HG02588 (cell line): ENCODE data around the gene CFAP58.

Experiments used
- ATAC-seq: cut with Tn5 transposase; IDR thresholded peaks from one replicate; pipeline ENCODE4 v1.9.1; 2021; ENCODE audit warnings: mild to moderate bottlenecking, moderate library complexity; ENCODE audit not compliant: unreplicated experiment

CFAP58 gene

GRCh38 chr10:104333728-104334373, 19.8 kb upstream of the CFAP58 start:
- ATAC-seq, result no peak

GRCh38 chr10:104334561-104334960, 19.1 kb upstream of the CFAP58 start:
- ATAC-seq, result no peak

- no peak for ATAC-seq
Measured at GRCh38 chr10:104334965-104335650, 18.5 kb upstream of the CFAP58 start.

GRCh38 chr10:104336821-104337467, 16.7 kb upstream of the CFAP58 start:
- peak; percentile 34 for ATAC-seq

GRCh38 chr10:104337521-104337984, 16.1 kb upstream of the CFAP58 start:
- peak; percentile 36 for ATAC-seq

GRCh38 chr10:104337985-104338735, 15.5 kb upstream of the CFAP58 start, which contains the start of gene ITPRIP:
ITPRIP (minus strand) TSS chr10:104338465; CDS start chr10:104316051, 22,414 bp downstream.
- ATAC-seq, result peak; percentile 72

- no peak for ATAC-seq
Measured at GRCh38 chr10:104339469-104340110, 14.0 kb upstream of the CFAP58 start.

- no peak for ATAC-seq
Measured at GRCh38 chr10:104340111-104340526, 13.5 kb upstream of the CFAP58 start.

GRCh38 chr10:104340641-104341040, 13.0 kb upstream of the CFAP58 start:
- no peak for ATAC-seq

- ATAC-seq, result no peak
Measured at GRCh38 chr10:104342941-104343411, 10.7 kb upstream of the CFAP58 start.

- ATAC-seq, result no peak
Measured at GRCh38 chr10:104344219-104344618, 9.4 kb upstream of the CFAP58 start.

GRCh38 chr10:104345515-104345914, 8.1 kb upstream of the CFAP58 start:
- no peak for ATAC-seq

- no peak for ATAC-seq
Measured at GRCh38 chr10:104345941-104346340, 7.7 kb upstream of the CFAP58 start.

GRCh38 chr10:104347295-104348045, 6.2 kb upstream of the CFAP58 start:
- no peak for ATAC-seq

GRCh38 chr10:104348601-104349000, 5.0 kb upstream of the CFAP58 start:
- no peak for ATAC-seq

GRCh38 chr10:104349623-104350126, 4.0 kb upstream of the CFAP58 start:
- ATAC-seq, result peak; percentile 44

- ATAC-seq, result peak; percentile 38
Measured at GRCh38 chr10:104350127-104350635, 3.5 kb upstream of the CFAP58 start.

GRCh38 chr10:104351061-104351702, 2.5 kb upstream of the CFAP58 start:
- no peak for ATAC-seq

- ATAC-seq, result no peak
Measured at GRCh38 chr10:104351919-104352318, 1.7 kb upstream of the CFAP58 start.
